ENCODE measurements around the gene FLACC1. TPM values are rescaled to one million over a fixed set of nuclear protein-coding genes. Genes with fewer than 3 reads are reported as not detected.

FLACC1 gene
- total and polyA plus RNA-seq, 9 of the 15 experiments (the other 6 are each of a cell fraction or from before 2014, with no cell fraction given): 0.07 to 0.68 (median 0.22) TPM; not detected in 2

- WGBS (ENCODE audit: insufficient coverage, low coverage, missing lambda C conversion rate): 2% methylated on average over 4 of the region's 4 CpGs
- Histone ChIP-seq H3K4me1 (replicated peaks in 1 of 2; ENCODE audit: control insufficient read depth in 2 of 2, insufficient read depth in 2 of 2, low read length in 2 of 2) (no peaks in the 10 kb centered on the region; a peak in 1 of 5 replicates), H3K4me3 (no peak overlapping the region), H3K27me3 (ENCODE audit: control insufficient read depth in 2 of 2, insufficient read depth in 2 of 2, low read length in 2 of 2) (no peaks in the 10 kb centered on the region), H2AFZ (ENCODE audit: low read depth, low read length) (no peak overlapping the region), H3K9ac (ENCODE audit: insufficient read depth in 1 of 2, low read depth in 2 of 2, low read length in 2 of 2) (no peak overlapping the region), H4K20me1 (replicated peaks; ENCODE audit: control insufficient read depth, insufficient read depth, low read length) (no peaks in the 10 kb centered on the region), H3K9me1 (ENCODE audit: control insufficient read depth, insufficient read depth, low read length) (no peaks in the 10 kb centered on the region), H3K36me3 (ENCODE audit: control insufficient read depth, insufficient read depth, low read length) (no peaks in the 10 kb centered on the region), H3K79me2 (ENCODE audit: control insufficient read depth, insufficient read depth, low read length) (no peaks in the 10 kb centered on the region), H3K27ac (ENCODE audit: extremely low read depth, low read depth, low read length) (no peak overlapping the region), H3K9me3 (replicated peaks; ENCODE audit: control insufficient read depth, insufficient read depth, low read depth, low read length) (no peaks in the 10 kb centered on the region), H3K4me2 (ENCODE audit: insufficient read depth, low read length) (no peak overlapping the region)
- DNase-seq (ENCODE audit: extremely low read depth in 1 of 4, low spot score in 3 of 4) (no peak), FAIRE-seq (no peak), ATAC-seq (no peak)
- intact Hi-C loops (cut with micrococcal nuclease): loop anchor here (5.0 kb wide), 1 partner anchor 112 kb away; no protein-coding TSS in a partner anchor
- no TSS peak for BruUV-seq (replicated peaks)
- ChIA-PET CTCF (ENCODE audit: low intra/inter-chr PET ratio) (no interaction called here), POLR2A (no interaction called here)
- in situ Hi-C loops (cut with MboI): no loop called here
- TF ChIP-seq PPARD (CRISPR knock-in tag; IDR thresholded peaks at IDR 0.05) (no peak), LCOR (CRISPR knock-in tag; IDR thresholded peaks at IDR 0.05) (no peak), GTF2E2 (tag; IDR thresholded peaks at IDR 0.05) (no peak), COPS2 (conservative IDR thresholded peaks at IDR 0.05) (no peak), XRCC3 (IDR thresholded peaks at IDR 0.05) (no peak), NR2C1 (IDR thresholded peaks at IDR 0.05) (no peak), NR2C1 (tag; IDR thresholded peaks at IDR 0.05) (no peak), RBM39 (optimal IDR thresholded peaks at IDR 0.05; ENCODE audit: low read depth, low read length) (no peak), NUFIP1 (IDR thresholded peaks at IDR 0.05; ENCODE audit: partially characterized antibody) (no peak), NCOA6 (IDR thresholded peaks at IDR 0.05) (no peak)
Measured at GRCh38 chr2:201349601-201350000, 7.5 kb downstream of the FLACC1 start.
